GM12878 (cell line): ENCODE data around the gene BTG2. TPM values are rescaled to one million over a fixed set of nuclear protein-coding genes. Genes with fewer than 3 reads are reported as not detected.

Experiments
- ASH2L ChIP-seq: fragments of 300-600, 200-600 bp; sonication (generic); IDR thresholded peaks from 2 replicates; pipeline ENCODE4 v1.6.1; 2017; ENCODE audit warnings: low read depth, mild to moderate bottlenecking, borderline replicate concordance
- ATF2 ChIP-seq: IDR thresholded peaks from 2 replicates; pipeline ENCODE4 v1.6.1; 2012; ENCODE audit warnings: low read length, inconsistent platforms
- BRCA1 ChIP-seq: IDR thresholded peaks from 2 replicates; pipeline ENCODE4 v1.6.1; 2011; ENCODE audit warnings: low read depth, low read length, improper control_type of control experiment
- CHD2 ChIP-seq: IDR thresholded peaks from 2 replicates; pipeline ENCODE4 v1.6.1; 2011; ENCODE audit warnings: low read depth, low read length, improper control_type of control experiment, borderline replicate concordance
- CREM ChIP-seq: IDR thresholded peaks from 2 replicates; pipeline ENCODE4 v1.6.1; 2014; ENCODE audit warnings: antibody characterized with exemption, low read depth
- E4F1 ChIP-seq: fragments of 450-650 bp; IDR thresholded peaks from 2 replicates; pipeline ENCODE4 v1.6.1; 2018; ENCODE audit warnings: borderline replicate concordance, mild to moderate bottlenecking; ENCODE audit not compliant: partially characterized antibody
- EGR1 ChIP-seq, 2 experiments: IDR thresholded peaks; 1 replicate in 1 of 2; 2 replicates in 1 of 2; pipeline ENCODE4 v1.6.1; 2011 to 2012; ENCODE audit warnings: low read depth in 2 of 2, low read length in 2 of 2, borderline replicate concordance in 1 of 2, mild to moderate bottlenecking in 1 of 2, moderate library complexity in 1 of 2
- FOS ChIP-seq: IDR thresholded peaks from 3 replicates; pipeline ENCODE4 v1.6.1; 2011; ENCODE audit warnings: borderline replicate concordance; ENCODE audit not compliant: insufficient read length; ENCODE audit errors: extremely low read depth
- HSF1 ChIP-seq: fragments of 150-350 bp; IDR thresholded peaks from 2 replicates; pipeline ENCODE4 v1.6.1; 2014; ENCODE audit warnings: mild to moderate bottlenecking, low read depth, low read length
- KDM1A ChIP-seq: fragments of 200-600 bp; sonication (generic); IDR thresholded peaks from 2 replicates; pipeline ENCODE4 v1.6.1; 2016; ENCODE audit warnings: borderline replicate concordance
- LARP7 ChIP-seq: fragments of 450-650 bp; IDR thresholded peaks from 2 replicates; pipeline ENCODE4 v1.6.1; 2017; ENCODE audit warnings: mild to moderate bottlenecking
- MEF2B ChIP-seq: fragments of 450-650 bp; IDR thresholded peaks from 2 replicates; pipeline ENCODE4 v1.6.1; 2018; ENCODE audit warnings: mild to moderate bottlenecking, moderate library complexity; ENCODE audit not compliant: partially characterized antibody, poor library complexity, severe bottlenecking
- SUPT20H ChIP-seq: IDR thresholded peaks from 2 replicates; pipeline ENCODE4 v1.6.1; 2011; ENCODE audit warnings: low read depth, mild to moderate bottlenecking, low read length, moderate library complexity, borderline replicate concordance; ENCODE audit not compliant: control insufficient read depth
- TAF1 ChIP-seq: IDR thresholded peaks from 2 replicates; pipeline ENCODE4 v1.6.1; 2011; ENCODE audit warnings: mild to moderate bottlenecking, low read depth, low read length, borderline replicate concordance
- YY1 ChIP-seq: IDR thresholded peaks from 2 replicates; pipeline ENCODE4 v1.6.1; 2011; ENCODE audit warnings: low read depth, mild to moderate bottlenecking, low read length
- ZBTB11 ChIP-seq: fragments of 450-650 bp; formaldehyde crosslinking; IDR thresholded peaks from 2 replicates; pipeline ENCODE4 v1.5.0; 2022; ENCODE audit warnings: mild to moderate bottlenecking, missing genetic modification characterization
- ZBTB33 ChIP-seq: fragments of 450-650 bp; IDR thresholded peaks from 2 replicates; pipeline ENCODE4 v1.6.1; 2017; ENCODE audit warnings: mild to moderate bottlenecking
- ZNF384 ChIP-seq: IDR thresholded peaks from 2 replicates; pipeline ENCODE4 v1.6.1; 2012; ENCODE audit warnings: low read depth, mild to moderate bottlenecking, low read length, improper control_type of control experiment, borderline replicate concordance
- polyA plus RNA-seq, 11 experiments: library from polyadenylated mRNA; depleted of rRNA in 4 of 11; unstranded in 6 of 11; stranded (reverse) in 5 of 11; fragments of >200 nt; fragmentation: Nextera tagmentation in 4 of 11; fragmentation: Illumina TruSeq in 1 of 11; extraction: Ambion mirVana in 4 of 11; extraction: Trizol in 1 of 11; gene quantifications; 1 replicate in 1 of 11; 2 replicates in 10 of 11; pipeline versions ENCODE4 v1.2.1 to v1.2.3, GENCODE V29; 2011 to 2016; ENCODE audit warnings: inconsistent platforms in 2 of 11, missing spikeins in 2 of 11, low read depth in 1 of 11
- total RNA-seq, 4 experiments: library from RNA; depleted of rRNA in 3 of 4; stranded (reverse); fragments of >200 nt in 3 of 4; fragmentation: Illumina TruSeq in 1 of 4; extraction: Trizol in 1 of 4; gene quantifications; 2 replicates each; pipeline versions ENCODE4 v1.2.1 to v1.2.3, GENCODE V29; 2013 to 2021

The BTG2 gene
- total and polyA plus RNA-seq, 10 of the 15 experiments (the other 5 are each of a cell fraction or from before 2014, with no cell fraction given): 23.3 to 160 (median 98.1) TPM

- TF ChIP-seq ZBTB11 (CRISPR knock-in tag) (no peak), LARP7 (peak; percentile 77; the same call in 1 of the 2 replicates), BRCA1 (no peak), ZNF384 (no peak), CREM (peak; percentile 59; the same call in 1 of the 2 replicates), ASH2L (no peak), HSF1 (no peak), KDM1A (no peak), FOS (no peak), CHD2 (0 out of 2 replicates have a peak, but pooled peaks have one; percentile 35), MEF2B (no peak), YY1 (peak; percentile 69), EGR1 (IDR thresholded peaks at IDR 0.05; ENCODE audit: borderline replicate concordance in 1 of 2, low read depth in 2 of 2, low read length in 2 of 2) (no peak), TAF1 (no peak; the same call in 1 of the 2 replicates), ATF2 (no peak), ZBTB33 (no peak; the same call in 1 of the 2 replicates), E4F1 (no peak), SUPT20H (no peak)
Observed at GRCh38 chr1:203327684-203328457, 22.6 kb downstream of the BTG2 start (continued).
